ENCODE data around the gene SMC1B.
A peak's percentile ranks its signal among the peaks of the same experiment; 100 is the strongest.
"Not testable (repeated sequence)": the region's sequence is repeated elsewhere in the genome, so short reads cannot be mapped to it uniquely, and the experiment has no call there.

SMC1B gene

GRCh38 chr22:45317551-45318167 lies 95.7 kb downstream of the SMC1B start:
- DNase-seq: no peak

GRCh38 chr22:45316796-45317526 lies 96.4 kb downstream of the SMC1B start:
- no peak for DNase-seq

GRCh38 chr22:45314786-45315185 lies 98.6 kb downstream of the SMC1B start:
- DNase-seq: no peak

- DNase-seq: no peak
These were observed 99.2 kb downstream of the SMC1B start for GRCh38 chr22:45314054-45314721.

- DNase-seq: no peak
These were observed 100.5 kb downstream of the SMC1B start for GRCh38 chr22:45312856-45313255.

GRCh38 chr22:45312415-45312814 lies 101.0 kb downstream of the SMC1B start:
- no peak for DNase-seq

GRCh38 chr22:45310977-45311531 lies 102.3 kb downstream of the SMC1B start:
- DNase-seq: no peak

- no peak for DNase-seq
These were observed 102.9 kb downstream of the SMC1B start for GRCh38 chr22:45310331-45310976.

- DNase-seq: peak; percentile 93
These were observed 103.8 kb downstream of the SMC1B start, which contains the start of gene FAM118A for GRCh38 chr22:45309422-45310227. Gene FAM118A, plus strand, starts transcription at chr22:45309934. Its CDS starts 12,446 bp downstream, at chr22:45322380.

GRCh38 chr22:45308957-45309421 lies 104.4 kb downstream of the SMC1B start:
- no peak for DNase-seq

- no peak for DNase-seq
These were observed 104.9 kb downstream of the SMC1B start for GRCh38 chr22:45308391-45308956.

GRCh38 chr22:45306139-45306538 lies 107.3 kb downstream of the SMC1B start:
- no peak for DNase-seq

- DNase-seq: no peak
These were observed 107.8 kb downstream of the SMC1B start for GRCh38 chr22:45305456-45306075.

- no peak for DNase-seq
These were observed 108.4 kb downstream of the SMC1B start for GRCh38 chr22:45304971-45305370.

GRCh38 chr22:45303181-45303580 lies 110.2 kb downstream of the SMC1B start:
- DNase-seq: no peak

GRCh38 chr22:45302751-45303150 lies 110.6 kb downstream of the SMC1B start:
- no peak for DNase-seq

- no peak for DNase-seq
These were observed 114.4 kb downstream of the SMC1B start for GRCh38 chr22:45298934-45299505.

GRCh38 chr22:45296628-45297297 lies 116.6 kb downstream of the SMC1B start:
- DNase-seq: no peak

- DNase-seq: no peak
These were observed 117.9 kb downstream of the SMC1B start for GRCh38 chr22:45295492-45295891.

GRCh38 chr22:45295004-45295403 lies 118.4 kb downstream of the SMC1B start:
- not testable (repeated sequence) for DNase-seq
